ENCODE measurements around the gene ARHGDIG. TPM values are rescaled to one million over a fixed set of nuclear protein-coding genes. Genes with fewer than 3 reads are reported as not detected.

ARHGDIG gene
- total and polyA plus RNA-seq, 2 donors from 2014 or later = 0.88 TPM; not detected in 1

DNA sequence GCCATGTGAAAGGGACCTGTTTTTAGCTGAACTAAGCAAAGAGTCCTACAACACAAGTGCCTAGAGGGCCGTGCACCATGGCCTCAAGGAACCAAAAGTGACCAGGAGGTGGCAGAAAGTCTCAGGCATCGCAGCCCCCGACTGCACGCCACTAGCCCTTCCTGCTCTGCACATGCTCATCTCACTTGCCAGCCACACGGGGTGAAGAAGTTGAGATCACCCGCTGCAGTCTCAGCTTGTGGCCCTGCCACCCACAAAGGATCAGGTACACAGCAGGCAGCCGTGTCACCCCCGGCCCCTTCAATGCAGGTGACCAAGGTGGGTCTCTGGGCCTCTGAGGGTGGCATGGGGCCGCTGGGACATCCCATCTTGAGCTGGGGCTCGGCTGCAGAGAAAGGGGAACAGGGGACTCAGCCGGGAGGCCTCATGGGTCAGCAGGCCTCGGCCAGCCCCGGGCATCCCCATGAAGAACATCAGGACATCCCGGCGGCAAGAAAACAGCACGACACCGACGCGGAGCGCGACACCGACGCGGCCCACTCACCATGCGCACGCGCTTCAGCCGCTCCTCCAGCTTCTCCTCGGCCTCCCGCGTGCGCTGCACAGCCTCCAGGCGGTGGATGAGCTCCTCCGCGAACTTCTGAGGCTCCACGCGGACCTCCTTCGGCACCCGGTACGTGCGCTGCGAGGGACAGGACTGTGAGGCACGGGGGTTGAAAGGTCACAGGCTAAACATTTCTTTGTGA lies 23.5 kb downstream of the ARHGDIG start:
- DNase-seq (no peak), FAIRE-seq (no peak)
- no peaks in the 10 kb centered on the region for H3K27me3 ChIP-seq (ENCODE audit: control insufficient read depth, insufficient read depth, low read length)
- H3K36me3 ChIP-seq (ENCODE audit: control insufficient read depth in 2 of 3, insufficient read depth in 3 of 3, low read length in 3 of 3) = peaks cover 2 to 15% (median 6%) of the 10 kb centered on the region in 3 donors
- no peaks in the 10 kb centered on the region for H3K4me1 ChIP-seq (ENCODE audit: control insufficient read depth in 2 of 3, insufficient read depth in 2 of 3, low read depth in 1 of 3, low read length in 3 of 3)
- intact Hi-C loops (cut with DNase I) = no loop called here
- H3K27ac ChIP-seq (ENCODE audit: low read depth in 2 of 2, low read length in 2 of 2) = no peak overlapping the region
- H3K9me3 ChIP-seq (ENCODE audit: control insufficient read depth in 2 of 3, insufficient read depth in 1 of 3, low read length in 3 of 3) = no peaks in the 10 kb centered on the region
- no peak overlapping the region for H3K9ac ChIP-seq (ENCODE audit: low read length in 3 of 3)
- TF ChIP-seq, protein P1, sequence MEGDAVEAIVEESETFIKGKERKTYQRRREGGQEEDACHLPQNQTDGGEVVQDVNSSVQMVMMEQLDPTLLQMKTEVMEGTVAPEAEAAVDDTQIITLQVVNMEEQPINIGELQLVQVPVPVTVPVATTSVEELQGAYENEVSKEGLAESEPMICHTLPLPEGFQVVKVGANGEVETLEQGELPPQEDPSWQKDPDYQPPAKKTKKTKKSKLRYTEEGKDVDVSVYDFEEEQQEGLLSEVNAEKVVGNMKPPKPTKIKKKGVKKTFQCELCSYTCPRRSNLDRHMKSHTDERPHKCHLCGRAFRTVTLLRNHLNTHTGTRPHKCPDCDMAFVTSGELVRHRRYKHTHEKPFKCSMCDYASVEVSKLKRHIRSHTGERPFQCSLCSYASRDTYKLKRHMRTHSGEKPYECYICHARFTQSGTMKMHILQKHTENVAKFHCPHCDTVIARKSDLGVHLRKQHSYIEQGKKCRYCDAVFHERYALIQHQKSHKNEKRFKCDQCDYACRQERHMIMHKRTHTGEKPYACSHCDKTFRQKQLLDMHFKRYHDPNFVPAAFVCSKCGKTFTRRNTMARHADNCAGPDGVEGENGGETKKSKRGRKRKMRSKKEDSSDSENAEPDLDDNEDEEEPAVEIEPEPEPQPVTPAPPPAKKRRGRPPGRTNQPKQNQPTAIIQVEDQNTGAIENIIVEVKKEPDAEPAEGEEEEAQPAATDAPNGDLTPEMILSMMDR (IDR thresholded peaks at IDR 0.05; ENCODE audit: borderline replicate concordance, extremely low read depth, insufficient read depth) = no peak
- H3K4me3 ChIP-seq (ENCODE audit: low read length in 3 of 3) = no peak overlapping the region

GRCh38 chr16:305916-306626 lies 25.7 kb downstream of the ARHGDIG start:
- TF ChIP-seq, protein P1 (IDR thresholded peaks at IDR 0.05; ENCODE audit: borderline replicate concordance, extremely low read depth, insufficient read depth) = no peak
- FAIRE-seq (no peak), DNase-seq (no peak)
- intact Hi-C loops (cut with DNase I) = no loop called here
- Histone ChIP-seq H3K4me3 (ENCODE audit: low read length in 3 of 3) (no peak overlapping the region), H3K27ac (ENCODE audit: low read depth in 2 of 2, low read length in 2 of 2) (no peak overlapping the region), H3K9me3 (ENCODE audit: control insufficient read depth in 2 of 3, insufficient read depth in 1 of 3, low read length in 3 of 3) (no peaks in the 10 kb centered on the region), H3K27me3 (ENCODE audit: control insufficient read depth, insufficient read depth, low read length) (no peaks in the 10 kb centered on the region), H3K4me1 (ENCODE audit: control insufficient read depth in 2 of 3, insufficient read depth in 2 of 3, low read depth in 1 of 3, low read length in 3 of 3) (no peaks in the 10 kb centered on the region), H3K36me3 (ENCODE audit: control insufficient read depth in 2 of 3, insufficient read depth in 3 of 3, low read length in 3 of 3) (peaks cover 2 to 20% (median 6%) of the 10 kb centered on the region in 3 donors), H3K9ac (ENCODE audit: low read length in 3 of 3) (no peak overlapping the region)

DNA sequence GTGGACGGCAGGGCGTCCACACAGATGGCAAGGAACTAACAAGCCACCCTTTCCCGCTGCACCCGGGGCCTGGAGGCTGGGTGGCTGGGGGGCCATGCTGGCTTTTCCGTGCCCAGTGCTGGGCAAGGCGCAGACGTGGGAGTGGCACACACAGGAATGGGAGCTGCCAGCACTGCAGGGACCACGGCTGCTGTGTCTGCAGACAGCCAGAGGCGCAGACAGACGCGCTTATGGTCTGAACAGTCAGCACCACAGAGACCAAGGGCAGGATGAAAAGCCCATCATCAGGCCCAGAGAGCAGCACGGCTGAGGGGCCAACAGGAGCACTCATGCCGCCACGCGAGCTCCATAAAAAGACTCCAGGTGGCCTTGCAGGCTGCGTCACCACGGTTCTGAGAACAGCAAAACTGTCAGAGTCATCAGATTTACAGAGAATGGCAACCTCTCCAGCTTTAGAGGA lies 26.6 kb downstream of the ARHGDIG start:
- intact Hi-C loops (cut with DNase I) = no loop called here
- Histone ChIP-seq H3K27me3 (ENCODE audit: control insufficient read depth, insufficient read depth, low read length) (no peaks in the 10 kb centered on the region), H3K9ac (ENCODE audit: low read length in 3 of 3) (no peak overlapping the region), H3K27ac (ENCODE audit: low read depth in 2 of 2, low read length in 2 of 2) (no peak overlapping the region), H3K4me3 (ENCODE audit: low read length in 3 of 3) (no peak overlapping the region), H3K9me3 (ENCODE audit: control insufficient read depth in 2 of 3, insufficient read depth in 1 of 3, low read length in 3 of 3) (no peaks in the 10 kb centered on the region), H3K36me3 (ENCODE audit: control insufficient read depth in 2 of 3, insufficient read depth in 3 of 3, low read length in 3 of 3) (peaks cover 2 to 20% (median 6%) of the 10 kb centered on the region in 3 donors), H3K4me1 (ENCODE audit: control insufficient read depth in 2 of 3, insufficient read depth in 2 of 3, low read depth in 1 of 3, low read length in 3 of 3) (no peaks in the 10 kb centered on the region)
- FAIRE-seq (no peak), DNase-seq (no peak)
- TF ChIP-seq, protein P1 (IDR thresholded peaks at IDR 0.05; ENCODE audit: borderline replicate concordance, extremely low read depth, insufficient read depth) = no peak

Measured in kidney (tissue), 14 donors.